ENCODE measurements around the gene TMEM170B. TPM values are rescaled to one million over a fixed set of nuclear protein-coding genes. Genes with fewer than 3 reads are reported as not detected.

Gene TMEM170B
- total and polyA plus RNA-seq, 4 donors = 10.9 to 53.9 (median 35.6) TPM

DNA sequence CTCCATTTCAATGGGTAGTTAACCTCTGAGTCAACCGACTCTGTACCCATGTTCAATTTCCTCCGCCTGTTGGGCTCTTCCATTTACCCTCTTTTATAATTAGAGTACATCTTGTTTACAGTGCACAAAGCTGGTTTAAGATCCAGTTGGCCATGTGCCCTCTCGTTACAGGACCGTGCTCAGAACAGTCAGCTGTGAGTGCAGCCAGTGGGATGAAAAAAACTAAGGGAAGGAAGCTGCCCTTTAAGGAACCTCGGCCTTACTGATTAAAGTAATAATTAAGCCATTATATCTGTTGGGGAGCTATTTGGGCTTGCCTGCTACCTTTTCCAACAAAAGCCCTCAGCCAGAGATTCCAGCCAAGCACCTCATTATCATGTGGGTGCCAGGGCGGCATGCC lies 68.8 kb downstream of the TMEM170B start:
- Histone ChIP-seq H3K27me3 (ENCODE audit: control insufficient read depth, insufficient read depth, low read length) (no peaks in the 10 kb centered on the region), H3K4me3 (ENCODE audit: low read depth, low read length) (no peak overlapping the region), H3K36me3 (ENCODE audit: control insufficient read depth, insufficient read depth, low read length) (no peaks in the 10 kb centered on the region), H3K4me1 (ENCODE audit: control insufficient read depth, insufficient read depth, low read length) (peaks cover 19% of the 10 kb centered on the region), H3K27ac (ENCODE audit: low read depth, low read length) (no peak overlapping the region), H3K9me3 (ENCODE audit: control insufficient read depth, insufficient read depth, low read length) (no peaks in the 10 kb centered on the region)
- WGBS (ENCODE audit: insufficient coverage) = 38% methylated on average over 2 of the region's 6 CpGs
- DNase-seq (ENCODE audit: low read depth in 4 of 6, low spot score in 6 of 6) = peak in 2 of 6 donors; percentile 76 to 77

DNA sequence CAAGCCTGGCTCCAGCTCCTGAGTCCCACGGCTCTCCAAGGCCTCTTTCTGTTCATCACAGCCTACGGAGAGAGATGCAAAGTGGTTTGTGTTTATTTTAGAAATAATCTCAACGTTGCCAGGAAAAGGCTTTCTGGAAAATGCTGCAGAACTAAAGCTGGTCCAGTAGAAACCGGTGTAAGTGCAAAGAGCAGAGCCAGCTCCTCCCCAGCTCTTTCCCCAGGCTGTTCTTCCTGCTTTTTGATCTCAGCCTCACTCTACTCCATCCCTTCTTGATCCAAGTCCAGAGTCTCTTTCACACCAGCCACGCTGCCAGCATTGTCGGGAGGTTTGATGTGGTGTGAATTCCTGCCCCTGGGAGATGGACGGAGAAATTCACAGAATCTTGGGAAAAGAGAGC lies 69.8 kb downstream of the TMEM170B start:
- peaks cover 19% of the 10 kb centered on the region for H3K4me1 ChIP-seq (ENCODE audit: control insufficient read depth, insufficient read depth, low read length)
- H3K27ac ChIP-seq (ENCODE audit: low read depth, low read length) = peak overlapping the region; percentile 4
- peak in 1 of 6 donors; percentile 82 for DNase-seq (ENCODE audit: low read depth in 4 of 6, low spot score in 6 of 6)

DNA sequence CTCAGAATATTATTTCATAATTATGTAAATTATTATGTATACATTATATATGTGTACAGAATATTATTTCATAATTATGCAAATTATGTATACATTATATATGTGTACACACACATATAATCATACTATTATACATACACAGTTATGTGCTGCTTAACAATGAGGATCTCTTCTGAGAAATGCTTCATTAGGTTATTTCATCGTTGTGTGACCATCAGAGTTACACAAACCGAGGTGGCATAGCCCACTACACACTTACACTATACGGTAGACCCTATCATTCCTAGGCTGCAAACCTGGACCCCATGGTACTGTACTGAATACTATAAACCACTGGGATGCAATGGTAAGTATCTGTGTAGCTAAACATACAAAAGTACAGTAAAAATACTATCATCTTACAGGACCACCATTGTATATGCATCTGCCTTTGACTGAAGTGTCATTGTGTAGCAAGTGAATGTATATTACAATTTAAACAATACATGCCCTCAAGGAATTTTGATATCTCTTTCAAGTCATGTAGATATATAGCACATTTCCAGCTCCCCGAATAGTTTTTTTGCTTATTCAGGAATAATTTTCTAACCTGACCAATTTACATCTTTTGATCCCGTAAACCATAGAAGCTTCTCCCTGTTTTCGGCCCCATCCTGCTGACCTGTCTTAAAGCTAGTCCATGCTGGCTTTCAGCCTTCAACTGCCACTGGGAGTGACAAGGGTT lies 71.2 kb downstream of the TMEM170B start:
- H3K9me3 ChIP-seq (ENCODE audit: control insufficient read depth, insufficient read depth, low read length) = no peaks in the 10 kb centered on the region
- no peak overlapping the region for H3K4me3 ChIP-seq (ENCODE audit: low read depth, low read length)
- H3K4me1 ChIP-seq (ENCODE audit: control insufficient read depth, insufficient read depth, low read length) = peaks cover 19% of the 10 kb centered on the region
- H3K27ac ChIP-seq (ENCODE audit: low read depth, low read length) = peak overlapping the region; percentile 20
- no peak for DNase-seq (ENCODE audit: low read depth in 4 of 6, low spot score in 6 of 6)
- 97% methylated on average over 3 of the region's 6 CpGs for WGBS (ENCODE audit: insufficient coverage)
- H3K27me3 ChIP-seq (ENCODE audit: control insufficient read depth, insufficient read depth, low read length) = no peaks in the 10 kb centered on the region
- no peaks in the 10 kb centered on the region for H3K36me3 ChIP-seq (ENCODE audit: control insufficient read depth, insufficient read depth, low read length)

More for the DNA sequence above, 69.8 kb downstream of the TMEM170B start:
- Histone ChIP-seq H3K27me3 (ENCODE audit: control insufficient read depth, insufficient read depth, low read length) (no peaks in the 10 kb centered on the region), H3K4me3 (ENCODE audit: low read depth, low read length) (no peak overlapping the region), H3K36me3 (ENCODE audit: control insufficient read depth, insufficient read depth, low read length) (no peaks in the 10 kb centered on the region), H3K9me3 (ENCODE audit: control insufficient read depth, insufficient read depth, low read length) (no peaks in the 10 kb centered on the region)
- 48% methylated on average over 2 of the region's 7 CpGs for WGBS (ENCODE audit: insufficient coverage)

DNA sequence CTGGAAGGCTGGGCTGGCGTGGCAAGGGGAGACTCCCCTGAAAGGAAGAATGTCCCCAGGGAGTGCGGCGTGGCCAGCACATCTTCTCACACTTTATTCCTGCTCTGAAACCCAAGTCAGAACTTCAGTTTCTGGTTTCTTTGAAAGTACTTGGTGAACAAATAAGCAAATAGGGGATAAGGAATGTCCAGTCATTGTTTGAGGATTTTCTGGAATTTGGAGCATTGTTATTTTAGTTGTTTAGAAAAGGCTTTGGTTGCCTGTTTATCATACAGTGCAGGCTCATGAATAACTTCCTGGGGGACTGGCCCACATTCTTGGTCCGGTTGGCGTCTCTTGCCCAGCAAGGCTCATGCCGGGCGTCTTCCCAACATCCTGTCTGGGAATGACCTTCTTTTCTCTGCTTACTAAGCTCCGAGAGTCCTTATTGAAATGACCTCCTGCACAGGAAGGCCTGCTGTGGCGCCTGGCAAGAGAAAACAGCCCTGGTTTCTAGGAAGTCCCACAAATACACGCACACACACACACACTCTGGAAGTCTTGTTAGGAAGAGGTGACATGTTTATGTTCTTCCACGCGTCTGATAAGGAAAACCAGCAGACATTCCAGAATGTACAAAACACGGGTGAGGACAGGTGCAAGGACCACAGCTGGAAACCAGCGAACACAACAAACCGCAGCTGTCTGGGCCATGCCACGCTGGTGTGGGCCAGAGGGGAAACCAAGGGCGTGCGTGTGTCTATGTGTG lies 71.9 kb downstream of the TMEM170B start:
- peak in 1 of 6 donors; percentile 75 for DNase-seq (ENCODE audit: low read depth in 4 of 6, low spot score in 6 of 6)
- Histone ChIP-seq H3K36me3 (ENCODE audit: control insufficient read depth, insufficient read depth, low read length) (no peaks in the 10 kb centered on the region), H3K9me3 (ENCODE audit: control insufficient read depth, insufficient read depth, low read length) (no peaks in the 10 kb centered on the region), H3K27me3 (ENCODE audit: control insufficient read depth, insufficient read depth, low read length) (no peaks in the 10 kb centered on the region), H3K4me3 (ENCODE audit: low read depth, low read length) (no peak overlapping the region), H3K4me1 (ENCODE audit: control insufficient read depth, insufficient read depth, low read length) (peaks cover 19% of the 10 kb centered on the region), H3K27ac (ENCODE audit: low read depth, low read length) (peak overlapping the region; percentile 20)
- WGBS (ENCODE audit: insufficient coverage) = 60% methylated on average over 11 of the region's 18 CpGs

DNA sequence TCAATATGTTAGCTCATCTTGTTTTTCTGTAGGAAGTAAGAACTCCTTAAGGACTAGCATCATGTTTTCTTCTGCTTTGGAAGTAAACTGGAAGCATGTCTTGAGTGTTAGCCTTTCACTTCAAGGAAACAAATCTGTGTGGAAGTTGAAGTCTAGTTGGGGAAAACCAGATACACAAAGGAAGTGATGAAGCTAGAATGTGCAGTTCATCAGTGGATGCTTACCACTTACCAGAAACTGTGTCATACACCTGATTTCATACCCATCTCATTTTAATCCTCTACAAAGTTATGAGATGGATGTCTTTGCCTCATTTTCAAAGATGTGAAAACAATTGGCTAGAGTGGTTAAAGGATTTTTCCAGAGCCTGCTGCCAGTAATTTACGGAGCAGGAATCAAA lies 75.8 kb downstream of the TMEM170B start:
- Histone ChIP-seq H3K27me3 (ENCODE audit: control insufficient read depth, insufficient read depth, low read length) (no peaks in the 10 kb centered on the region), H3K4me3 (ENCODE audit: low read depth, low read length) (no peak overlapping the region), H3K9me3 (ENCODE audit: control insufficient read depth, insufficient read depth, low read length) (no peaks in the 10 kb centered on the region), H3K4me1 (ENCODE audit: control insufficient read depth, insufficient read depth, low read length) (peaks cover 10% of the 10 kb centered on the region), H3K27ac (ENCODE audit: low read depth, low read length) (no peak overlapping the region), H3K36me3 (ENCODE audit: control insufficient read depth, insufficient read depth, low read length) (no peaks in the 10 kb centered on the region)
- DNase-seq (ENCODE audit: low read depth in 4 of 6, low spot score in 6 of 6) = no peak
- WGBS (ENCODE audit: insufficient coverage) = no CpG with 5 or more reads among the region's 1 CpG

DNA sequence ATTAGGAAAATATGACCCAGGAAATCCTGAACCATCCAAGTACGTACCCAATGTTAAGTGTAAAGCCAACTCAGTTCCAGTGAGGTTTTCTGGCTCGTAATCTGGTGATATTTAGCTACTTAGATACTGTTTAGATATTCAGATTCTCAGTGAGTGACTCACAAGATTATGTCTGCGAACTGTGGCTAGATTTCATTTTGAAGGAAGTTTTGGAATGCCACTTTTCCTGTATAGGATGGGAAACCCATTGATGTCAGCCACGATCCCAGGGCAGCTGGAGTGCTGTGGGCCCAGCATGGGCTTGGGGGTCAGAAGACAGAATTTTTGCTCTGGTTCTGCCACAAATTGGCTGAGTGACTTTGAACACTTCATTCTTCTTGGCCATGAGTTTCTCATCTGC lies 76.3 kb downstream of the TMEM170B start:
- no peaks in the 10 kb centered on the region for H3K9me3 ChIP-seq (ENCODE audit: control insufficient read depth, insufficient read depth, low read length)
- DNase-seq (ENCODE audit: low read depth in 4 of 6, low spot score in 6 of 6) = no peak
- H3K4me3 ChIP-seq (ENCODE audit: low read depth, low read length) = no peak overlapping the region
- peaks cover 10% of the 10 kb centered on the region for H3K4me1 ChIP-seq (ENCODE audit: control insufficient read depth, insufficient read depth, low read length)
- no peak overlapping the region for H3K27ac ChIP-seq (ENCODE audit: low read depth, low read length)
- no peaks in the 10 kb centered on the region for H3K27me3 ChIP-seq (ENCODE audit: control insufficient read depth, insufficient read depth, low read length)
- WGBS (ENCODE audit: insufficient coverage) = 97% methylated on average over 2 of the region's 4 CpGs
- H3K36me3 ChIP-seq (ENCODE audit: control insufficient read depth, insufficient read depth, low read length) = no peaks in the 10 kb centered on the region

DNA sequence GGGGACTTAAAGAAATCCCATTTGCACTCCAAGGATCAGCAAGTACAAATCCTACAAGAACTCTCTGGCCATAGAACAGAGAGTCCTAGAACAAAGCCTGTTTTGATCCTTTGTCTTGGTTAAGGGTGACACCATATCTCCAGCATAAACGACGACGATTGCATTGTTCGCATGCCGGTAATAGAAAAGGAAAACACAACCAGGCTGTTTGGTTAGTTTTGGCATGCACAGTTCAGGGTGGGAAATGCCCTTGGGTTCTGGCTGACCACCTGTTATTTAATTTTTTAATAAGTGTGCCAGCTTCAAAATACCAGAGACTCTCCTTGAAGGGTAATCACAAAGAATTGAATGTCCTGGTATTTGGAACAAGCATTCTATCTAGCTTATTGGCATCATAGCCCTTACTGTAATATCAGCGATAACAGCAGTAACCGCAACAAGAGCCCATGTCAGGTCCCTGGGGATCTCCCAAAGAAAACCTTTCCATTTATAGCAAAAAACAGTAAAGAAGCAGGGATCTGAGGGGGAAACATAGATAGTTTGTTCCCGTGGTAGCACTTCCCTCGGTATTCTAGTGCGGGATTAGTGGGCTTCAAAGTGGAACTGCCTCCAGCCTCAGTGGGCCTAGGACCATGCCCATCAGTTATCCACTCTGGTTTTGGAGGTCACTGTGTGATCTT lies 77.1 kb downstream of the TMEM170B start:
- 95% methylated on average over 7 of the region's 10 CpGs for WGBS (ENCODE audit: insufficient coverage)
- Histone ChIP-seq H3K4me1 (ENCODE audit: control insufficient read depth, insufficient read depth, low read length) (peaks cover 3% of the 10 kb centered on the region), H3K27ac (ENCODE audit: low read depth, low read length) (no peak overlapping the region), H3K36me3 (ENCODE audit: control insufficient read depth, insufficient read depth, low read length) (no peaks in the 10 kb centered on the region), H3K27me3 (ENCODE audit: control insufficient read depth, insufficient read depth, low read length) (no peaks in the 10 kb centered on the region), H3K9me3 (ENCODE audit: control insufficient read depth, insufficient read depth, low read length) (no peaks in the 10 kb centered on the region), H3K4me3 (ENCODE audit: low read depth, low read length) (no peak overlapping the region)
- DNase-seq (ENCODE audit: low read depth in 4 of 6, low spot score in 6 of 6) = no peak

DNA sequence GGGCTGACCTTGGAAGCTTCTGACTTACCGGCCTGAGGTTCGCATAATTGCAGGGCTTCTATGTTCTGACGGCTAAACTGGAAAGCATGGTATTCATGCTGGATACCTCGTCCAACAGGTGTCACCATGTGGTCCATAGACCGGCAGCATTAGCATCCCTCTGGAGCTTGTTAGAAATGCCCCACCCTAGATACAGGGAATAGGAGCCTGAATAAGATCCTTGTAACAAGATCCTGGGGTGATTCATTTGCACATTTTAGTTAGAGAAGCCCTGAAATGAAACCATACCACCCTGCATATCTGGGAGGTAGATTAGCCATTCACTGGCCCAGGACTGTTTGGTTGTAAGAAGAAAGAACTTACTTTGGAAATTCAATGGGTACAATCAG lies 77.7 kb downstream of the TMEM170B start:
- Histone ChIP-seq H3K4me1 (ENCODE audit: control insufficient read depth, insufficient read depth, low read length) (no peaks in the 10 kb centered on the region), H3K27me3 (ENCODE audit: control insufficient read depth, insufficient read depth, low read length) (no peaks in the 10 kb centered on the region), H3K9me3 (ENCODE audit: control insufficient read depth, insufficient read depth, low read length) (no peaks in the 10 kb centered on the region), H3K4me3 (ENCODE audit: low read depth, low read length) (no peak overlapping the region), H3K27ac (ENCODE audit: low read depth, low read length) (no peak overlapping the region), H3K36me3 (ENCODE audit: control insufficient read depth, insufficient read depth, low read length) (no peaks in the 10 kb centered on the region)
- WGBS (ENCODE audit: insufficient coverage) = 100% methylated on average over 4 of the region's 5 CpGs
- no peak for DNase-seq (ENCODE audit: low read depth in 4 of 6, low spot score in 6 of 6)

DNA sequence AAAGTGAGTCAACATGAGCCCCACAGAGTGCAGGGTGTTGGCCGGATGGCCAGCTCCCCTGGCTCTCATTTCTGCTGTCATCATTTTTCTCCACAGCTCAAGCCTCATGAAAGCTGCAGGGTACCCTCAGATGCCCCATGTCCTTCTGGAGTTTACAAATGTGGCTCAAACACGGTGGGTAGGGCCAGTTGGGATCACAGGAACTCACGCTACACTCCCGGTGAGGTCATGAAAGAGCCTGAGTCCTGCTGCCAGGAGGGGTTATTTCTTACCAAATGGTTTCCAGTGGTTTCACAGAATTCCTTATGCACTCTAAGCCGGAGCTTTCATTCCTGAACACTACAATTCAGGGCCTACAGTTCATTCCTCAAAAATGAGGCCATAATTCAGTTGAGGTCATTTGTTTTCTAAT lies 78.7 kb downstream of the TMEM170B start:
- Histone ChIP-seq H3K36me3 (ENCODE audit: control insufficient read depth, insufficient read depth, low read length) (no peaks in the 10 kb centered on the region), H3K27me3 (ENCODE audit: control insufficient read depth, insufficient read depth, low read length) (no peaks in the 10 kb centered on the region), H3K9me3 (ENCODE audit: control insufficient read depth, insufficient read depth, low read length) (no peaks in the 10 kb centered on the region), H3K4me1 (ENCODE audit: control insufficient read depth, insufficient read depth, low read length) (no peaks in the 10 kb centered on the region), H3K4me3 (ENCODE audit: low read depth, low read length) (no peak overlapping the region), H3K27ac (ENCODE audit: low read depth, low read length) (peak overlapping the region; percentile 63)
- DNase-seq (ENCODE audit: low read depth in 4 of 6, low spot score in 6 of 6) = peak in 1 of 6 donors; percentile 27
- 69% methylated on average over 4 of the region's 5 CpGs for WGBS (ENCODE audit: insufficient coverage)

Data from spinal cord (tissue), 10 donors.